GM10266 (cell line): ENCODE data around the gene PDCD11.

Experiments used
- DNase-seq: peaks from one replicate; pipeline ENCODE4 v3.0.0; 2012; ENCODE audit errors: extremely low spot score
- CTCF ChIP-seq: IDR thresholded peaks from 2 replicates; pipeline ENCODE4 v1.5.1; 2012; ENCODE audit warnings: mild to moderate bottlenecking, low read depth; ENCODE audit not compliant: control insufficient read depth, insufficient read depth; ENCODE audit errors: missing control alignments

The PDCD11 gene

GRCh38 chr10:103451091-103451813 lies 54.8 kb downstream of the PDCD11 start:
- no peak for TF ChIP-seq CTCF
- DNase-seq: peak; percentile 71

- TF ChIP-seq CTCF: peak; percentile 6
- peak; percentile 88 for DNase-seq
These were observed 55.5 kb downstream of the PDCD11 start, which contains the start of gene CALHM2 for GRCh38 chr10:103451831-103452505. TSS of gene CALHM2 (minus strand) at chr10:103452370. CDS start at chr10:103449941, 2,429 bp downstream.

- no peak for TF ChIP-seq CTCF
- no peak for DNase-seq
These were observed 56.2 kb downstream of the PDCD11 start for GRCh38 chr10:103452506-103453230.

- no peak for TF ChIP-seq CTCF
- no peak for DNase-seq
These were observed 57.6 kb downstream of the PDCD11 start for GRCh38 chr10:103454026-103454425.

GRCh38 chr10:103455235-103455634 lies 58.8 kb downstream of the PDCD11 start:
- no peak for TF ChIP-seq CTCF
- DNase-seq: no peak

- no peak for TF ChIP-seq CTCF
- DNase-seq: no peak
These were observed 59.7 kb downstream of the PDCD11 start for GRCh38 chr10:103456074-103456660.
